GM06990 (cell line): ENCODE data around the gene ARHGEF10L.

ENCODE experiments used
- DNase-seq: peaks from one replicate; pipeline ENCODE4 v3.0.0-alpha.2; 2011; ENCODE audit not compliant: insufficient read length; ENCODE audit errors: extremely low read depth
- H3K27me3 ChIP-seq: replicated peaks from 2 replicates; pipeline ENCODE4 v1.6.0; 2011; ENCODE audit warnings: low read length; ENCODE audit not compliant: control insufficient read depth, insufficient read depth
- H3K36me3 ChIP-seq: 2 replicates; pipeline ENCODE4 v1.5.1; 2011; ENCODE audit warnings: low read length; ENCODE audit not compliant: control insufficient read depth, insufficient read depth
- H3K4me3 ChIP-seq: replicated peaks from 2 replicates; pipeline ENCODE4 v1.5.1; 2011; ENCODE audit warnings: low read depth, mild to moderate bottlenecking, control low read depth, low read length
- CTCF ChIP-seq: IDR thresholded peaks from 2 replicates; pipeline ENCODE4 v1.5.1; 2011; ENCODE audit warnings: low read length, control low read depth, mild to moderate bottlenecking, inconsistent platforms; ENCODE audit not compliant: insufficient read depth, poor library complexity, severe bottlenecking

The ARHGEF10L gene

GRCh38 chr1:17533201-17533600, 6.3 kb upstream of the ARHGEF10L start:
- no peak for DNase-seq
- no peak for TF ChIP-seq CTCF
- H3K36me3 ChIP-seq = no peaks in the 10 kb centered on the region
- H3K27me3 ChIP-seq = no peaks in the 10 kb centered on the region; the same call in 1 of the 2 replicates
- no peak overlapping the region for H3K4me3 ChIP-seq

GRCh38 chr1:17535300-17535936, 4.1 kb upstream of the ARHGEF10L start:
- no peaks in the 10 kb centered on the region for H3K36me3 ChIP-seq
- H3K27me3 ChIP-seq = peaks cover 2% of the 10 kb centered on the region; the same call in 1 of the 2 replicates
- DNase-seq = no peak
- no peak for TF ChIP-seq CTCF
- no peak overlapping the region for H3K4me3 ChIP-seq

GRCh38 chr1:17538010-17538409, 1.5 kb upstream of the ARHGEF10L start:
- TF ChIP-seq CTCF = no peak
- Histone ChIP-seq H3K36me3 (no peaks in the 10 kb centered on the region), H3K4me3 (no peak overlapping the region), H3K27me3 (peaks cover 3% of the 10 kb centered on the region; the same call in 1 of the 2 replicates)
- no peak for DNase-seq

GRCh38 chr1:17538428-17539117, 925 bp upstream of the ARHGEF10L start:
- no peaks in the 10 kb centered on the region for H3K36me3 ChIP-seq
- H3K27me3 ChIP-seq = peaks cover 3% of the 10 kb centered on the region; the same call in 1 of the 2 replicates
- DNase-seq = no peak
- H3K4me3 ChIP-seq = no peak overlapping the region
- no peak for TF ChIP-seq CTCF

DNA sequence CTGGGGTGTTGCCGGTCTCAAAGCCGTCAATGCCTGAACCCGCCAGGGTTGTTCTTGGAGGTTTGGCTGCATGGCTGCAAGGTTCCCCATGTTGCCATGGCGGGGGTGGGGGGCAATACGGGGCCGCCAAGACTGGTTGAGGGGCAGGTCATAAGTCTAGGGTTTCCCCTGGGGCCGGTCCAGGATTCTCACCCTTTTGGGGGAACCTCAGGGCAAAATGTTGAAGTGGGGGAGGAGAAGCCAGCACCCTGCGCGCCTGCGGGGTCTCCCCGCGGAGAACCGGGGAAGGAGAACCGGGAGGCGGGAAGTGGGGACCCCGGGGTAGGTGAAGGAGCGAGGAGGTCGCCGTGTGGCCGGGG, 401 bp upstream of the ARHGEF10L start:
- no peaks in the 10 kb centered on the region for H3K36me3 ChIP-seq
- peaks cover 3% of the 10 kb centered on the region; the same call in 1 of the 2 replicates for H3K27me3 ChIP-seq
- TF ChIP-seq CTCF = no peak
- no peak for DNase-seq
- H3K4me3 ChIP-seq = no peak overlapping the region
